ENCODE results near the gene CLSTN2. TPM values are rescaled to one million over a fixed set of nuclear protein-coding genes. Genes with fewer than 3 reads are reported as not detected.
A peak's percentile ranks its signal among the peaks of the same experiment; 100 is the strongest.

CLSTN2 gene
- total RNA-seq, 1 experiment from 2014 or later: not detected

DNA sequence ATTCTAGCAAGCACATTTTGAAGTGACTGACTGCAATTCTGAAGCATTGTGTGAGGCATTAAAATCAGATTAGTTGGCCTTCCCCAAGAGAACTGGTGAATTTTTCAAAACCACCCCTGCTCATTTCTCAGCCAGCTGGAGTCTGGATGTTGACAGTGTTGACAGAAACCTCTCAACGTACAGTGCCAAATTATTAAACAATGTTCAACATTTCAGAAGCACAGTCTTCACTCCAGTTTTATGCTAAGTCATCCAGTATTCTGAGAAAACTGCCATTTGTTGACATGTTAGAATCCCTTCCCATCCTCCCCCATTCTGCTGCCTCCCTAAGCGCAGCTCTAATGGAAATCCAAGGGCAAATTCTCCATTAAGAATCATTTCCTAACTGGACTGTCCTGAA is 373.6 kb downstream of the CLSTN2 start:
- H3K4me2 ChIP-seq (ENCODE audit: low read depth, low read length, poor library complexity, severe bottlenecking): no peak overlapping the region
- H3K9ac ChIP-seq (ENCODE audit: low read length): no peak overlapping the region

DNA sequence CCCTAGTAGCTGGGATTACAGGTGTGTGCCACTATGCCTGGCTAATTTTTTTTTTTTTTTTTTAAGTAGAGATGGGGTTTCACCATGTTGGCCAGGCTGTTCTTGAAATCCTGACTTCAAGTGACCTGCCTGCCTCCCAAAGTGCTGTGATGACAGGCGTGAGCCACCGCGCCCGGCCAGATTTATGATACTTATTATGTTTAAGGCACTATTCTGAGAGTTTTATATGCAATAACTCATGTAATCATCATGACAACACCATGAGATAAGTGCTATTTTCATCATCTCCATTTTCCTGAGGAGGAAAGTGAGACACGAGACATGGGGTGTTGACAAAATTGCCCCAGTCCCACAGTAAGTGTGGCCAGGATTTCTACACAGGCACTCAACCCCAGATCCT is 376.4 kb downstream of the CLSTN2 start:
- Histone ChIP-seq H4K20me1 (ENCODE audit: insufficient read depth, low read depth, low read length) (no peaks in the 10 kb centered on the region), H3K4me2 (ENCODE audit: low read depth, low read length, poor library complexity, severe bottlenecking) (no peak overlapping the region), H3K4me1 (ENCODE audit: low read length) (no peaks in the 10 kb centered on the region), H3K27me3 (ENCODE audit: low read length) (no peaks in the 10 kb centered on the region), H3K27ac (ENCODE audit: low read length) (no peak overlapping the region), H2AFZ (ENCODE audit: low read length) (no peak overlapping the region), H3K9me3 (ENCODE audit: low read length) (no peaks in the 10 kb centered on the region), H3K9me2 (replicated peaks; ENCODE audit: insufficient read depth, low read length) (no peaks in the 10 kb centered on the region), H3K9ac (ENCODE audit: low read length) (no peak overlapping the region), H3K79me2 (ENCODE audit: low read length) (no peaks in the 10 kb centered on the region), H3K4me3 (ENCODE audit: low read length) (no peak overlapping the region), H3K36me3 (ENCODE audit: insufficient read depth, low read length) (no peaks in the 10 kb centered on the region)
- DNase-seq: no peak

More for the DNA sequence above, 373.6 kb downstream of the CLSTN2 start:
- H3K36me3 ChIP-seq (ENCODE audit: insufficient read depth, low read length): no peaks in the 10 kb centered on the region
- no peak overlapping the region for H2AFZ ChIP-seq (ENCODE audit: low read length)
- no peaks in the 10 kb centered on the region for H3K27me3 ChIP-seq (ENCODE audit: low read length)
- no peaks in the 10 kb centered on the region for H4K20me1 ChIP-seq (ENCODE audit: insufficient read depth, low read depth, low read length)
- DNase-seq: no peak
- no peak overlapping the region for H3K27ac ChIP-seq (ENCODE audit: low read length)
- no peaks in the 10 kb centered on the region for H3K4me1 ChIP-seq (ENCODE audit: low read length)
- no peak overlapping the region for H3K4me3 ChIP-seq (ENCODE audit: low read length)
- no peaks in the 10 kb centered on the region for H3K9me3 ChIP-seq (ENCODE audit: low read length)
- H3K79me2 ChIP-seq (ENCODE audit: low read length): no peaks in the 10 kb centered on the region
- H3K9me2 ChIP-seq (replicated peaks; ENCODE audit: insufficient read depth, low read length): no peaks in the 10 kb centered on the region

DNA sequence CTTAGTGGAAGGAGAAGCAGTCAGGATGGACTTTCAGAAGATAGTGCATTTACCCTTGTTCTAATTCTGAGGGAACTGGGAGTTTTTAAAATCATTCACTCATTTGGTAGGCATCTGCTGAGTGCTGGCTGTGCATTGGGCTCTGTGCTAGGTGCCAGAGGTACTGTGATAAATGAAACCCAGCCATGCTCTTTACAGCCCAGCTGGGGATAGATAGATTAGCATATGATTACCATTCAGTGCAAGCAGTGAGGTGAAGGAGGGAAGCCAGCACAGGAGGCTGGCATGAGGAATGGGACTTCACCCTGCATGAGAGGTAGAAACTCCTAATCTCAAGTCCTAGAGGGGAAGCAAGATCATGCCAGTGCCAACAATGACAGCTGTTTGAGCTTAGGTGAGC is 381.0 kb downstream of the CLSTN2 start:
- Histone ChIP-seq H3K27me3 (ENCODE audit: low read length) (no peaks in the 10 kb centered on the region), H3K9me2 (replicated peaks; ENCODE audit: insufficient read depth, low read length) (no peaks in the 10 kb centered on the region), H3K9me3 (ENCODE audit: low read length) (no peaks in the 10 kb centered on the region), H2AFZ (ENCODE audit: low read length) (no peak overlapping the region), H3K36me3 (ENCODE audit: insufficient read depth, low read length) (no peaks in the 10 kb centered on the region), H3K4me1 (ENCODE audit: low read length) (no peaks in the 10 kb centered on the region), H3K79me2 (ENCODE audit: low read length) (no peaks in the 10 kb centered on the region), H4K20me1 (ENCODE audit: insufficient read depth, low read depth, low read length) (no peaks in the 10 kb centered on the region), H3K4me3 (ENCODE audit: low read length) (no peak overlapping the region), H3K9ac (ENCODE audit: low read length) (no peak overlapping the region), H3K27ac (ENCODE audit: low read length) (no peak overlapping the region), H3K4me2 (ENCODE audit: low read depth, low read length, poor library complexity, severe bottlenecking) (no peak overlapping the region)
- no peak for DNase-seq

DNA sequence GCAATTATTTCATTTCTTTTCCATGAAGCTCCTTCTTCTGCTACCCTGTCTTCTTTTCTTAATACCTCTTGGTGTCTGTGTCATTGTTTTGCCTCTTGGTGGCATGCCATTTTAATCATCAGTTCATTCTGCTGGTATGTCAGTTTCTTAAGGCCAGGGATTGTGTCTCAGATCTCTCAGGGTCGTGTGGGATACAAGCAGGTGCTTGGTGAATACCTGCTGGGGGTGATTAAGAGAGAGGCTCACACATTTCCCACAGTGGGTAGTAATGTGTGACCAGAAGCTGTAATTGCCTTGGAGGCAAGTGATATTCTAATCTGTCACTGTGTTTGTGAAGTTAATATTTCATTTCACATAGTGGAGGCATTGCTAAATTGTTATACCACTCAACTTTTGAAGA is 381.5 kb downstream of the CLSTN2 start:
- no peak overlapping the region for H3K9ac ChIP-seq (ENCODE audit: low read length)
- H2AFZ ChIP-seq (ENCODE audit: low read length): no peak overlapping the region
- H3K4me2 ChIP-seq (ENCODE audit: low read depth, low read length, poor library complexity, severe bottlenecking): no peak overlapping the region
- no peaks in the 10 kb centered on the region for H3K4me1 ChIP-seq (ENCODE audit: low read length)
- no peak for DNase-seq
- H3K4me3 ChIP-seq (ENCODE audit: low read length): no peak overlapping the region
- no peaks in the 10 kb centered on the region for H3K27me3 ChIP-seq (ENCODE audit: low read length)
- H3K79me2 ChIP-seq (ENCODE audit: low read length): no peaks in the 10 kb centered on the region
- H3K36me3 ChIP-seq (ENCODE audit: insufficient read depth, low read length): no peaks in the 10 kb centered on the region
- H3K9me3 ChIP-seq (ENCODE audit: low read length): no peaks in the 10 kb centered on the region
- H3K27ac ChIP-seq (ENCODE audit: low read length): no peak overlapping the region
- H3K9me2 ChIP-seq (replicated peaks; ENCODE audit: insufficient read depth, low read length): no peaks in the 10 kb centered on the region
- H4K20me1 ChIP-seq (ENCODE audit: insufficient read depth, low read depth, low read length): no peaks in the 10 kb centered on the region

DNA sequence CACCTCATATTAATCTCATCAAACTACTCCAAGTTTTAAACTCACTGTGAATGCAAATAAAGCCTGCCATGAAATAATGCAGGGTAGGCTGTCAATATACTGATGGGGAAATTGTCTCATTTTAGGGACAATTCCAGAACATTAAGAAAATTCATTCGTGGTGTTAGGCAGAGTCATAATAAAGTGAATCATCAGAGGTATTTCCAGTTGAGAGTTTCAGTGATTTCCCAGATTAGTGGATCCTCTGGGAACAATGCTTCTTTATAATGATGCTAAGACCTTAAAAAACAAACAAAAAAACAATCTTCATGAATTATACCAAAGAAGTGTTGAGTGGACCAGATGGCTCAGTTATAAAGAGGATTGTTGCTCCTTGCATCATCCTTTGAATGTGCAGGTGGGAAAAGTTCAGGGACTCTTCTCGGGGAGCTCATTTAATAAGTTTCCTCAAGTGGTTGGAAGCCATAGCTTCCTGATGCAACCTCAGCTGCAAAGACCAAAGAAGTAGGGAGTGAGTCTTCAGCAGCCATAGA is 381.9 kb downstream of the CLSTN2 start:
- H3K9me3 ChIP-seq (ENCODE audit: low read length): no peaks in the 10 kb centered on the region
- no peaks in the 10 kb centered on the region for H3K9me2 ChIP-seq (replicated peaks; ENCODE audit: insufficient read depth, low read length)
- H3K9ac ChIP-seq (ENCODE audit: low read length): no peak overlapping the region
- no peaks in the 10 kb centered on the region for H3K4me1 ChIP-seq (ENCODE audit: low read length)
- no peaks in the 10 kb centered on the region for H3K27me3 ChIP-seq (ENCODE audit: low read length)
- H3K27ac ChIP-seq (ENCODE audit: low read length): no peak overlapping the region
- no peak overlapping the region for H2AFZ ChIP-seq (ENCODE audit: low read length)
- no peaks in the 10 kb centered on the region for H3K79me2 ChIP-seq (ENCODE audit: low read length)
- H3K4me3 ChIP-seq (ENCODE audit: low read length): no peak overlapping the region
- H3K36me3 ChIP-seq (ENCODE audit: insufficient read depth, low read length): no peaks in the 10 kb centered on the region
- no peaks in the 10 kb centered on the region for H4K20me1 ChIP-seq (ENCODE audit: insufficient read depth, low read depth, low read length)
- DNase-seq: no peak
- no peak overlapping the region for H3K4me2 ChIP-seq (ENCODE audit: low read depth, low read length, poor library complexity, severe bottlenecking)

DNA sequence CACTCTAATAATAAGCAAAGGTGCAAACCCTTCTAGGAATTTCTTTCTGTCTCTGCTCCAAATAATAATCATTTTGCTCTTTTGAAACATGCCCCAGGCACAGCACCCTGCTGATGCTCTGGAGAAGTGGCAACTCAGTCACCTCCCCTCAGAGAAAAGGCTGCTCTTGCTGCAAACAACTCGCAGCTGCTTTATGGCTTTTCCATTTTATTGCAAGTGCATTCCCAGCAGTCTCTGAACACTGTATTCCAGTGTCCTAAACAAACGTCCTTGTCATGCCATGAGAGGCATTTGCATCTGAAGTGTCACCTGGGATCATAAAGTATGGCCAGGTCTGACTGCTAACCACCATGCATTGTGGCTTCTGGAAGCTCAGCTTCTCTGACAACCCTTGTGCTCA is 384.8 kb downstream of the CLSTN2 start:
- H3K36me3 ChIP-seq (ENCODE audit: insufficient read depth, low read length): no peaks in the 10 kb centered on the region
- no peak for DNase-seq
- no peak overlapping the region for H3K4me3 ChIP-seq (ENCODE audit: low read length)
- no peaks in the 10 kb centered on the region for H3K79me2 ChIP-seq (ENCODE audit: low read length)
- H3K9ac ChIP-seq (ENCODE audit: low read length): no peak overlapping the region
- no peaks in the 10 kb centered on the region for H3K27me3 ChIP-seq (ENCODE audit: low read length)
- no peaks in the 10 kb centered on the region for H3K4me1 ChIP-seq (ENCODE audit: low read length)
- H3K9me2 ChIP-seq (replicated peaks; ENCODE audit: insufficient read depth, low read length): no peaks in the 10 kb centered on the region
- no peak overlapping the region for H3K4me2 ChIP-seq (ENCODE audit: low read depth, low read length, poor library complexity, severe bottlenecking)
- no peaks in the 10 kb centered on the region for H3K9me3 ChIP-seq (ENCODE audit: low read length)
- H3K27ac ChIP-seq (ENCODE audit: low read length): no peak overlapping the region
- H4K20me1 ChIP-seq (ENCODE audit: insufficient read depth, low read depth, low read length): no peaks in the 10 kb centered on the region
- H2AFZ ChIP-seq (ENCODE audit: low read length): no peak overlapping the region

DNA sequence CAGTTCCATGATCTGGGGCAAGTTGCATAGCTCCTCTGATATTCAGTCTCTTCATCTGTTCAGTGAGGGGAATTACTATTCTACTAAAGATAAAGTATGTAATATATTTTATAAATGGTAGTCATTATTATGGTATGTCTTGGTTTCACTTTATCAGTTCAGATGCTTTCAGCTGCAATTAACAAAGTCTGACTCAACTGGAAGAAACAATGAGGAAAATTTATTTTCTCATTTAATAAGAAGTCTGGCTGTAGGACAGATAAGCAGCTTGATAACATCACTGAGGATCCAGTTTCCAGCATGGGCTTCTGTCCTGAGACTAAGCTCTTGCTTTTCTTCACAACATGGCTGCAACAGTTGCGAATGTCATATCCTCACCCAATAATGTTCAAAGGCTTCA is 388.6 kb downstream of the CLSTN2 start:
- no peaks in the 10 kb centered on the region for H3K4me1 ChIP-seq (ENCODE audit: low read length)
- no peak overlapping the region for H3K9ac ChIP-seq (ENCODE audit: low read length)
- H3K27me3 ChIP-seq (ENCODE audit: low read length): no peaks in the 10 kb centered on the region
- no peak overlapping the region for H2AFZ ChIP-seq (ENCODE audit: low read length)
- no peaks in the 10 kb centered on the region for H4K20me1 ChIP-seq (ENCODE audit: insufficient read depth, low read depth, low read length)
- H3K79me2 ChIP-seq (ENCODE audit: low read length): no peaks in the 10 kb centered on the region
- no peak overlapping the region for H3K4me3 ChIP-seq (ENCODE audit: low read length)
- no peak overlapping the region for H3K27ac ChIP-seq (ENCODE audit: low read length)
- H3K9me3 ChIP-seq (ENCODE audit: low read length): no peaks in the 10 kb centered on the region
- peak overlapping the region; percentile 33 for H3K4me2 ChIP-seq (ENCODE audit: low read depth, low read length, poor library complexity, severe bottlenecking)
- H3K36me3 ChIP-seq (ENCODE audit: insufficient read depth, low read length): no peaks in the 10 kb centered on the region
- no peaks in the 10 kb centered on the region for H3K9me2 ChIP-seq (replicated peaks; ENCODE audit: insufficient read depth, low read length)
- no peak for DNase-seq

DNA sequence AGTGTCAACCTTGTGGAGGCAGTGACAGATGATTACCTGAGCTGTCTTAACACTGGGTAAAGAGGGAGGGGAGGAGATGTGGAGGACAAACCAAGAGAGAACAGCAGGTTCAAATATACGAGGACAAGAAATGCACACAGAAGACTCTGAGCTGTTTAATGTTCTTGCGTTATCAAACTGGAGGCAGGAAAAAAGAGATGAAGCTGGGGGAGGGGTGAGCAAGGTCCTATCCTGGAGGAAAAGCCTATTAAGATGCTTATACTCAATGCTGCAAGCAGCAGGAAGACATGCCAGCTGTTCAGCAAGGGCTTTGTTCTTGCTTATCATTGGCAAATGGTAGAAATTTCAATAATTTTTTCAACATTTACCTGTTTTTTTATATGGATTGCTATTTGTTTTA is 397.1 kb downstream of the CLSTN2 start:
- no peak overlapping the region for H3K27ac ChIP-seq (ENCODE audit: low read length)
- peaks cover 7% of the 10 kb centered on the region for H3K4me1 ChIP-seq (ENCODE audit: low read length)
- H3K9me2 ChIP-seq (replicated peaks; ENCODE audit: insufficient read depth, low read length): no peaks in the 10 kb centered on the region
- no peaks in the 10 kb centered on the region for H3K79me2 ChIP-seq (ENCODE audit: low read length)
- no peaks in the 10 kb centered on the region for H4K20me1 ChIP-seq (ENCODE audit: insufficient read depth, low read depth, low read length)
- H3K4me3 ChIP-seq (ENCODE audit: low read length): no peak overlapping the region
- no peak for DNase-seq
- H3K9me3 ChIP-seq (ENCODE audit: low read length): no peaks in the 10 kb centered on the region
- H3K36me3 ChIP-seq (ENCODE audit: insufficient read depth, low read length): no peaks in the 10 kb centered on the region
- no peak overlapping the region for H3K4me2 ChIP-seq (ENCODE audit: low read depth, low read length, poor library complexity, severe bottlenecking)
- no peaks in the 10 kb centered on the region for H3K27me3 ChIP-seq (ENCODE audit: low read length)
- H2AFZ ChIP-seq (ENCODE audit: low read length): no peak overlapping the region
- no peak overlapping the region for H3K9ac ChIP-seq (ENCODE audit: low read length)
